ENCODE data around the gene TIMP2. TPM values are rescaled to one million over a fixed set of nuclear protein-coding genes. Genes with fewer than 3 reads are reported as not detected.

Gene TIMP2
- total RNA-seq, 1 experiment from 2014 or later = 60.5 TPM

DNA sequence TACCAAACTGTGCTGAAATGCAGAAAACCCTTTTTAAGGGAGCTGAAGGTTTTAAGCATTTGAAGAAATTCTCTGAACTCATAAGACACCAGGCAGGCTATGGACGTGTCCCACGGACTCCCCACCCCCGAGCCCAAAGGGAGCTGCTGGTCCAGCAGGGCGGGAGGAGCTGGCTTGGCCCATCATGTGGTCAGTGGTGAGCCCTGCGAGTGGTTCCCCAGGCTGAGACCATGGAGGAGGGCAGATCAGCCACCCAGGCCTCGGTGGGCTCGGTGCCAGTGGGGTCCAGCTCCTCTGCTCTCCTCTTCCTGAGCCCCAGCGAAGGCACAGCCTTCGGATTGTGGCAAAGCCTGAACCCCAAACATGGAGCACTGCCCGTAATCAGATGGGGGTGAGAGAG, 27.5 kb upstream of the TIMP2 start:
- Histone ChIP-seq H3K36me3 (ENCODE audit: insufficient read depth, low read length, poor library complexity, severe bottlenecking) (no peaks in the 10 kb centered on the region), H3K4me1 (ENCODE audit: insufficient read depth, low read length, poor library complexity, severe bottlenecking) (no peaks in the 10 kb centered on the region), H3K27ac (ENCODE audit: low read depth, low read length, poor library complexity, severe bottlenecking) (no peak overlapping the region), H3K27me3 (replicated peaks; ENCODE audit: insufficient read depth, low read depth, low read length, poor library complexity) (no peaks in the 10 kb centered on the region), H3K4me3 (ENCODE audit: low read depth, low read length, poor library complexity, severe bottlenecking) (no peak overlapping the region), H3K9me3 (ENCODE audit: low read depth, low read length, poor library complexity, severe bottlenecking) (peaks cover 16% of the 10 kb centered on the region)
- ChIA-PET POLR2A (ENCODE audit: low non-redundant PET) (interaction anchor here (0.7 kb wide), 1 partner anchor 13 kb away, joined by 3 read pairs; no protein-coding TSS in a partner anchor), CTCF (no interaction called here)
- DNase-seq (ENCODE audit: low spot score) = no peak
- no peak for TF ChIP-seq EZH2 (IDR thresholded peaks at IDR 0.05; ENCODE audit: borderline replicate concordance, low read depth, low read length, poor library complexity, severe bottlenecking)
- BruUV-seq (replicated peaks) = no TSS peak
- intact Hi-C loops (cut with micrococcal nuclease; ENCODE audit: unreplicated experiment) = no loop called here

DNA sequence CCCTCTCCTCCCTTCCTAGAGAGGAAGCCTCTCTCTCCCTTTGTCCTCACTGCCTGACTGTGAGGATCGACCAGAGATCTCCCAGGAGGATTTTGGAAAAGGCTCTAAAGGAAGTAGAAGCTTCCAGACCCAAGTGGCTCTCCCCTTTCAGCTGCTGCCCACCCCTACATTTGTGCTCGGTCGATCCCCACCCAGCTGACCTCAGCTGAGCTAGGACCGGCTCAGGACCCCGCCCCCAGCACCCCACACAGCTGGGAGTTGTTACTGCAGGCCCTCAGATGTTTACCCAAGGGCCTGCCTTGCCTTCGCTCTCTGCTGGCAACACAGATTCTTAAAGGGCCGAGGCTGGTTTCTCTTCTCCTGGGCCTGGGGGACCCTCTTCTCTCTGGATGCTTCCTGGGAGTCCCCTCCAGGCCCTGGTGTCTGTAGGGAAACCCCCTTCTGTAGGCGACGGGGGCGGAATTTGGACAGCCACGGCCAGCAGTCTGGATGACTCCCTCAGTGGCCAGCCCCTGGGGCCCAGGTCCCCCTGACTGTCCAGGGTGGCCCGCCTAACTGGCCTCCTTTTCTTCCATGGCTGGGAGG, 26.9 kb upstream of the TIMP2 start:
- Histone ChIP-seq H3K27ac (ENCODE audit: low read depth, low read length, poor library complexity, severe bottlenecking) (no peak overlapping the region), H3K4me1 (ENCODE audit: insufficient read depth, low read length, poor library complexity, severe bottlenecking) (no peaks in the 10 kb centered on the region), H3K36me3 (ENCODE audit: insufficient read depth, low read length, poor library complexity, severe bottlenecking) (no peaks in the 10 kb centered on the region), H3K4me3 (ENCODE audit: low read depth, low read length, poor library complexity, severe bottlenecking) (no peak overlapping the region), H3K27me3 (replicated peaks; ENCODE audit: insufficient read depth, low read depth, low read length, poor library complexity) (no peaks in the 10 kb centered on the region), H3K9me3 (ENCODE audit: low read depth, low read length, poor library complexity, severe bottlenecking) (peaks cover 16% of the 10 kb centered on the region)
- ChIA-PET POLR2A (ENCODE audit: low non-redundant PET) (interaction anchor here (0.7 kb wide), 1 partner anchor 14 kb away, joined by 3 read pairs; no protein-coding TSS in a partner anchor), CTCF (interaction anchor here (0.7 kb wide), 1 partner anchor 19 kb away, joined by 3 read pairs; no protein-coding TSS in a partner anchor)
- no peak for DNase-seq (ENCODE audit: low spot score)
- no TSS peak for BruUV-seq (replicated peaks)
- TF ChIP-seq, protein P1, sequence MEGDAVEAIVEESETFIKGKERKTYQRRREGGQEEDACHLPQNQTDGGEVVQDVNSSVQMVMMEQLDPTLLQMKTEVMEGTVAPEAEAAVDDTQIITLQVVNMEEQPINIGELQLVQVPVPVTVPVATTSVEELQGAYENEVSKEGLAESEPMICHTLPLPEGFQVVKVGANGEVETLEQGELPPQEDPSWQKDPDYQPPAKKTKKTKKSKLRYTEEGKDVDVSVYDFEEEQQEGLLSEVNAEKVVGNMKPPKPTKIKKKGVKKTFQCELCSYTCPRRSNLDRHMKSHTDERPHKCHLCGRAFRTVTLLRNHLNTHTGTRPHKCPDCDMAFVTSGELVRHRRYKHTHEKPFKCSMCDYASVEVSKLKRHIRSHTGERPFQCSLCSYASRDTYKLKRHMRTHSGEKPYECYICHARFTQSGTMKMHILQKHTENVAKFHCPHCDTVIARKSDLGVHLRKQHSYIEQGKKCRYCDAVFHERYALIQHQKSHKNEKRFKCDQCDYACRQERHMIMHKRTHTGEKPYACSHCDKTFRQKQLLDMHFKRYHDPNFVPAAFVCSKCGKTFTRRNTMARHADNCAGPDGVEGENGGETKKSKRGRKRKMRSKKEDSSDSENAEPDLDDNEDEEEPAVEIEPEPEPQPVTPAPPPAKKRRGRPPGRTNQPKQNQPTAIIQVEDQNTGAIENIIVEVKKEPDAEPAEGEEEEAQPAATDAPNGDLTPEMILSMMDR (conservative IDR thresholded peaks at IDR 0.05; ENCODE audit: low read depth, low read length) = no peak
- TF ChIP-seq EZH2 (IDR thresholded peaks at IDR 0.05; ENCODE audit: borderline replicate concordance, low read depth, low read length, poor library complexity, severe bottlenecking) = no peak
- intact Hi-C loops (cut with micrococcal nuclease; ENCODE audit: unreplicated experiment) = no loop called here

DNA sequence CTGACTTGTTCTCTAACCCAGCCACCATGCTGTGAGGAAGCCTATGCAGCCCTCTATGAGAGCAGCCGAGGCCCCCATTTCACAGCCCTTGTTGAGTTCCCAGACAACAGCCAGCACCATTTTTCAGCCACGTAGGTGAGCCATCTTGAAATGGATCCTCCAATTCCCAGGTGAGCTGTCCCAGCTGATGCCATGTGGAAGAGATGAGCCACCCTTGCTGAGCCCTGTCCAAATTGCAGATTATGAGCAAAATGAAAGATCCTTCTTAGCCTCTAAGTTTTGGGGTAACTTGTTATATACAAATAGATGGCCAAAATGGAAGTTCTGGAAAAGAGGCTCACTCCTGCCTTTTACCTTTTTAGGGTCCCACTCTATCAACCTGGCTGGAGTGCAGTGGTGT, 25.7 kb upstream of the TIMP2 start:
- intact Hi-C loops (cut with micrococcal nuclease; ENCODE audit: unreplicated experiment) = no loop called here
- no peaks in the 10 kb centered on the region for H3K4me1 ChIP-seq (ENCODE audit: insufficient read depth, low read length, poor library complexity, severe bottlenecking)
- H3K27me3 ChIP-seq (replicated peaks; ENCODE audit: insufficient read depth, low read depth, low read length, poor library complexity) = no peaks in the 10 kb centered on the region
- H3K27ac ChIP-seq (ENCODE audit: low read depth, low read length, poor library complexity, severe bottlenecking) = no peak overlapping the region
- DNase-seq (ENCODE audit: low spot score) = no peak
- no peaks in the 10 kb centered on the region for H3K36me3 ChIP-seq (ENCODE audit: insufficient read depth, low read length, poor library complexity, severe bottlenecking)
- POLR2A ChIA-PET (ENCODE audit: low non-redundant PET) = no interaction called here
- H3K4me3 ChIP-seq (ENCODE audit: low read depth, low read length, poor library complexity, severe bottlenecking) = no peak overlapping the region
- no TSS peak for BruUV-seq (replicated peaks)
- TF ChIP-seq EZH2 (IDR thresholded peaks at IDR 0.05; ENCODE audit: borderline replicate concordance, low read depth, low read length, poor library complexity, severe bottlenecking) = no peak
- TF ChIP-seq, protein P1 (conservative IDR thresholded peaks at IDR 0.05; ENCODE audit: low read depth, low read length) = no peak
- CTCF ChIA-PET = no interaction called here
- peaks cover 16% of the 10 kb centered on the region for H3K9me3 ChIP-seq (ENCODE audit: low read depth, low read length, poor library complexity, severe bottlenecking)

Data from A673 (cell line).